Keratinocyte (primary cell): Measurements from ENCODE around the gene GPRC5A. TPM values are rescaled to one million over a fixed set of nuclear protein-coding genes. Genes with fewer than 3 reads are reported as not detected.

Experiments
- DNase-seq: peaks from one replicate; pipeline ENCODE4 v3.0.0-alpha.2; 2011; ENCODE audit warnings: low read depth, missing footprints, low spot score
- FAIRE-seq: peaks from 2 replicates; lab custom pipeline; 2011; peaks lifted over from hg19 to GRCh38; lab: Jason Lieb, UNC
- H2AFZ ChIP-seq: 2 replicates; pipeline ENCODE4 v1.6.0; 2012; ENCODE audit warnings: low read length, control low read depth, inconsistent platforms; ENCODE audit not compliant: control insufficient read depth
- H3K27ac ChIP-seq: 2 replicates; pipeline ENCODE4 v1.5.1; 2011; ENCODE audit warnings: low read length; ENCODE audit not compliant: control insufficient read depth, insufficient read depth
- H3K27me3 ChIP-seq: 3 replicates; pipeline ENCODE4 v1.6.0; 2011; ENCODE audit warnings: low read length; ENCODE audit not compliant: control insufficient read depth, insufficient read depth; ENCODE audit errors: extremely low read depth
- H3K36me3 ChIP-seq, 2 experiments: 2 replicates in 1 of 2; 3 replicates in 1 of 2; pipeline ENCODE4 v1.5.1; 2011; ENCODE audit warnings: low read length in 2 of 2, mild to moderate bottlenecking in 1 of 2; ENCODE audit not compliant: control insufficient read depth in 2 of 2, insufficient read depth in 2 of 2; ENCODE audit errors: extremely low read depth in 1 of 2
- H3K4me1 ChIP-seq: 3 replicates; pipeline ENCODE4 v1.5.1; 2011; ENCODE audit warnings: low read length; ENCODE audit not compliant: control insufficient read depth, insufficient read depth; ENCODE audit errors: extremely low read depth
- H3K4me2 ChIP-seq: 3 replicates; pipeline ENCODE4 v1.6.0; 2011; ENCODE audit warnings: low read depth, low read length; ENCODE audit not compliant: control insufficient read depth, insufficient read depth; ENCODE audit errors: extremely low read depth
- H3K4me3 ChIP-seq, 3 experiments: fragments of 200-600 bp in 1 of 3; sonication (generic) in 1 of 3; 2 replicates in 2 of 3; 3 replicates in 1 of 3; pipeline ENCODE4 v1.5.1; 2011 to 2016; ENCODE audit warnings: low read length in 3 of 3, mild to moderate bottlenecking in 3 of 3, control low read depth in 2 of 3, inconsistent platforms in 1 of 3, low read depth in 1 of 3, mixed read lengths in 1 of 3, mixed run types in 1 of 3, moderate library complexity in 1 of 3; ENCODE audit not compliant: control insufficient read depth in 2 of 3, insufficient read depth in 2 of 3; ENCODE audit errors: extremely low read depth in 1 of 3
- H3K79me2 ChIP-seq: 2 replicates; pipeline ENCODE4 v1.6.0; 2012; ENCODE audit warnings: low read length; ENCODE audit not compliant: control insufficient read depth, insufficient read depth
- H3K9ac ChIP-seq: 3 replicates; pipeline ENCODE4 v1.6.0; 2011; ENCODE audit warnings: low read length; ENCODE audit not compliant: control insufficient read depth, insufficient read depth; ENCODE audit errors: extremely low read depth
- H3K9me1 ChIP-seq: 3 replicates; pipeline ENCODE4 v1.6.0; 2011; ENCODE audit warnings: low read length; ENCODE audit not compliant: control insufficient read depth, insufficient read depth; ENCODE audit errors: extremely low read depth
- H3K9me3 ChIP-seq: 2 replicates; pipeline ENCODE4 v1.5.1; 2012; ENCODE audit warnings: low read depth, low read length; ENCODE audit not compliant: control insufficient read depth
- H4K20me1 ChIP-seq: 3 replicates; pipeline ENCODE4 v1.6.0; 2011; ENCODE audit warnings: low read length; ENCODE audit not compliant: control insufficient read depth, insufficient read depth; ENCODE audit errors: extremely low read depth
- CTCF ChIP-seq, 3 experiments: IDR thresholded peaks in 1 of 3; conservative IDR thresholded peaks in 1 of 3; optimal IDR thresholded peaks in 1 of 3; 2 replicates in 2 of 3; 3 replicates in 1 of 3; pipeline versions ENCODE3 to v1.5.1; 2011; ENCODE audit warnings: low read length in 3 of 3, mild to moderate bottlenecking in 3 of 3, moderate library complexity in 2 of 3, control low read depth in 1 of 3, inconsistent platforms in 1 of 3; ENCODE audit not compliant: insufficient read depth in 2 of 3; ENCODE audit errors: extremely low read depth in 1 of 3
- EZH2 ChIP-seq: IDR thresholded peaks from one replicate; pipeline ENCODE4 v1.6.1; 2012; ENCODE audit warnings: inconsistent platforms, mild to moderate bottlenecking, low read length, moderate library complexity
- dilution Hi-C: fragments of 300-500 bp; cut with MboI; formaldehyde crosslinking; loops from one replicate; pipeline ENCODE4 v1.7.0; 2020; ENCODE audit warnings: low sequenced_read_pairs; ENCODE audit not compliant: extremely low pct_ligation_motif_present
- polyA plus RNA-seq, 5 experiments: library from polyadenylated mRNA; depleted of rRNA in 3 of 5; stranded (reverse) in 3 of 5; stranded (forward) in 1 of 5; unstranded in 1 of 5; fragments of >200 nt; gene quantifications; 1 replicate in 1 of 5; 2 replicates in 3 of 5; 3 replicates in 1 of 5; pipeline versions ENCODE4 v1.2.1 to v1.2.3, GENCODE V29; 2011 to 2012; ENCODE audit warnings: missing spikeins in 2 of 5, low read depth in 1 of 5, low replicate concordance in 1 of 5

The GPRC5A gene
- polyA plus RNA-seq, 1 donor (not counting 4 experiments of a cell fraction or from before 2014, with no cell fraction given) = 25.5 TPM

- Histone ChIP-seq H3K9me1 (no peaks in the 10 kb centered on the region), H2AFZ (no peak overlapping the region), H3K4me3 (no peak overlapping the region), H4K20me1 (no peaks in the 10 kb centered on the region), H3K4me2 (no peak overlapping the region), H3K4me1 (no peaks in the 10 kb centered on the region), H3K9me3 (no peaks in the 10 kb centered on the region), H3K9ac (no peak overlapping the region), H3K27me3 (no peaks in the 10 kb centered on the region), H3K36me3 (peaks cover 16 to 24% of the 10 kb centered on the region in 2 experiments), H3K27ac (no peak overlapping the region), H3K79me2 (no peaks in the 10 kb centered on the region)
- FAIRE-seq (peak; percentile 90), DNase-seq (peak; percentile 33)
- TF ChIP-seq CTCF (optimal IDR thresholded peaks at IDR 0.05 in 1 of 3, IDR thresholded peaks at IDR 0.05 in 1 of 3, conservative IDR thresholded peaks at IDR 0.05 in 1 of 3; ENCODE audit: extremely low read depth in 1 of 3, insufficient read depth in 2 of 3, low read length in 3 of 3) (peak; percentile 96 to 99 (median 99)), EZH2 (no peak)
- dilution Hi-C loops = no loop called here
Measured at GRCh38 chr12:12916135-12916944, 25.0 kb downstream of the GPRC5A start.

- Histone ChIP-seq H3K9me1 (no peaks in the 10 kb centered on the region), H3K4me1 (no peaks in the 10 kb centered on the region), H3K27me3 (no peaks in the 10 kb centered on the region), H4K20me1 (no peaks in the 10 kb centered on the region), H3K9ac (no peak overlapping the region), H3K9me3 (no peaks in the 10 kb centered on the region), H3K4me2 (no peak overlapping the region), H3K27ac (no peak overlapping the region), H3K79me2 (no peaks in the 10 kb centered on the region), H3K4me3 (no peak overlapping the region), H2AFZ (no peak overlapping the region), H3K36me3 (peaks cover 16 to 20% of the 10 kb centered on the region in 2 experiments)
- DNase-seq (no peak), FAIRE-seq (no peak)
- dilution Hi-C loops = no loop called here
- TF ChIP-seq CTCF (optimal IDR thresholded peaks at IDR 0.05 in 1 of 3, IDR thresholded peaks at IDR 0.05 in 1 of 3, conservative IDR thresholded peaks at IDR 0.05 in 1 of 3; ENCODE audit: extremely low read depth in 1 of 3, insufficient read depth in 2 of 3, low read length in 3 of 3) (no peak), EZH2 (no peak)
Measured at GRCh38 chr12:12917517-12917916, 26.2 kb downstream of the GPRC5A start.
